BJ (cell line): Measurements from ENCODE around the gene CBFB. TPM values are rescaled to one million over a fixed set of nuclear protein-coding genes. Genes with fewer than 3 reads are reported as not detected.

Experiments
- CTCF ChIA-PET: fragments of 350-600 bp; formaldehyde crosslinking; extraction: SDS; loops from one replicate; lab custom pipeline; 2021; ENCODE audit warnings: antibody characterized with exemption, inconsistent platforms; lab: Yijun Ruan, JAX
- POLR2A ChIA-PET: fragments of 300-600 bp; sonication (Branson Sonifier 250); formaldehyde crosslinking; extraction: SDS; loops from one replicate; lab custom pipeline; 2021; ENCODE audit warnings: antibody characterized with exemption; lab: Charles Lee
- DNase-seq: peaks from one replicate; pipeline ENCODE4 v3.0.0-alpha.2; 2011; ENCODE audit warnings: low read depth
- H3K27me3 ChIP-seq: 2 replicates; pipeline ENCODE4 v1.6.0; 2011; ENCODE audit warnings: low read length; ENCODE audit not compliant: control insufficient read depth, insufficient read depth
- H3K36me3 ChIP-seq: 2 replicates; pipeline ENCODE4 v1.5.1; 2011; ENCODE audit warnings: low read length; ENCODE audit not compliant: control insufficient read depth, insufficient read depth
- H3K4me3 ChIP-seq: 2 replicates; pipeline ENCODE4 v1.5.1; 2011; ENCODE audit warnings: low read depth, mild to moderate bottlenecking, control low read depth, low read length
- polyA plus RNA-seq: library from polyadenylated mRNA; depleted of rRNA; stranded (reverse); fragments of >200 nt; gene quantifications from 2 replicates; pipeline ENCODE4 v1.2.3, GENCODE V29; 2011
- TF ChIP-seq, protein P1 (sequence below): IDR thresholded peaks from 2 replicates; pipeline ENCODE4 v1.5.1; 2011; ENCODE audit warnings: low read depth, mild to moderate bottlenecking, control low read depth, inconsistent platforms, low read length, moderate library complexity; ENCODE audit not compliant: insufficient read depth

Gene CBFB
- polyA plus RNA-seq, 1 experiment = 14.7 TPM

DNA sequence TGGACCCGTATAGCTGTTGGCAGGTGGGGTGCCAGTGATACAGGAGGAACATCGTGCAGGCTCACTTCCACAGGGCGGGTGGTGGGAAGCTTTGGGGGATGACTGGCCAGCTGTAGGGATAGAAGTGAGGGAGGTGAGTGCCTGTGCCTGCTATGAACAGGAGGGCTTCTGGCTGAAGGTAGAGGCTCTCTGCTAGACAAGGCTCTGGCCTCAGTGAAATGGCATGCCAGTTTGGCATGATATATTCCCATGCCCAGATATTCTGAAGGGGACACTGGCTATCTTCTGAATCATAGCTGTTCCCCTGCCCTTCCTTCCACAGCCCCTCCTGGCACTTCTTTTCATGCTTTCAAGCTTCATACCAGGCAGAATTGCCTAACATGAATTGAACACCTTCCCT is 99.9 kb downstream of the CBFB start:
- ChIA-PET POLR2A (no interaction called here), CTCF (interaction anchor here (0.7 to 2.7 kb wide), 8 partner anchors 9 to 233 kb away, joined by 3 to 12 read pairs (median 4); partner anchors contain the start of gene B3GNT9)
- Histone ChIP-seq H3K36me3 (peaks cover 2% of the 10 kb centered on the region; the same call in 1 of the 2 replicates), H3K4me3 (no peak overlapping the region), H3K27me3 (no peaks in the 10 kb centered on the region)
- no peak for DNase-seq
- TF ChIP-seq, protein P1, sequence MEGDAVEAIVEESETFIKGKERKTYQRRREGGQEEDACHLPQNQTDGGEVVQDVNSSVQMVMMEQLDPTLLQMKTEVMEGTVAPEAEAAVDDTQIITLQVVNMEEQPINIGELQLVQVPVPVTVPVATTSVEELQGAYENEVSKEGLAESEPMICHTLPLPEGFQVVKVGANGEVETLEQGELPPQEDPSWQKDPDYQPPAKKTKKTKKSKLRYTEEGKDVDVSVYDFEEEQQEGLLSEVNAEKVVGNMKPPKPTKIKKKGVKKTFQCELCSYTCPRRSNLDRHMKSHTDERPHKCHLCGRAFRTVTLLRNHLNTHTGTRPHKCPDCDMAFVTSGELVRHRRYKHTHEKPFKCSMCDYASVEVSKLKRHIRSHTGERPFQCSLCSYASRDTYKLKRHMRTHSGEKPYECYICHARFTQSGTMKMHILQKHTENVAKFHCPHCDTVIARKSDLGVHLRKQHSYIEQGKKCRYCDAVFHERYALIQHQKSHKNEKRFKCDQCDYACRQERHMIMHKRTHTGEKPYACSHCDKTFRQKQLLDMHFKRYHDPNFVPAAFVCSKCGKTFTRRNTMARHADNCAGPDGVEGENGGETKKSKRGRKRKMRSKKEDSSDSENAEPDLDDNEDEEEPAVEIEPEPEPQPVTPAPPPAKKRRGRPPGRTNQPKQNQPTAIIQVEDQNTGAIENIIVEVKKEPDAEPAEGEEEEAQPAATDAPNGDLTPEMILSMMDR = no peak

DNA sequence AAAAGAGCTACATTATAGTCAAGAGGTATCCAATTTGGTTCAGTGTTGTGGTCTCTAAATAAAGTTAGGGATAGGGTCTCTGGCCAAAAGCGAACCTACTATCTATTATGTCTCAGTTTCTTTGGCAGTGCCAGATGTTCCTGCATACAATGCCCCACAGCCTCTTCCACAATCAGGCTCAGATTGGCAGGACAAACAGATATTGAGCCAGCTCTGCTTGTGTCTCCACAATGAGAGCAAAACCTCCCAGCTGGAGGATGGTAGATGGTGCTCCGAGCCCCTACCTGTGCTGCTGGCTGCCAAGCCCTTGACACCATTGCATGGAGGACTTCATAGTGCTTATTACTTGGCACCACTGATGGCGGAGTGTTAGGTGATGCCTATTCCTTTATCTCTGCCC is 100.5 kb downstream of the CBFB start:
- POLR2A ChIA-PET = no interaction called here
- no peak for DNase-seq
- CTCF ChIA-PET = interaction anchor here (0.9 to 2.7 kb wide), 5 partner anchors 9 to 234 kb away, joined by 4 to 12 read pairs (median 4); partner anchors contain the start of gene B3GNT9
- H3K36me3 ChIP-seq = peaks cover 6% of the 10 kb centered on the region
- TF ChIP-seq, protein P1 = no peak
- H3K4me3 ChIP-seq = no peak overlapping the region
- no peaks in the 10 kb centered on the region for H3K27me3 ChIP-seq

DNA sequence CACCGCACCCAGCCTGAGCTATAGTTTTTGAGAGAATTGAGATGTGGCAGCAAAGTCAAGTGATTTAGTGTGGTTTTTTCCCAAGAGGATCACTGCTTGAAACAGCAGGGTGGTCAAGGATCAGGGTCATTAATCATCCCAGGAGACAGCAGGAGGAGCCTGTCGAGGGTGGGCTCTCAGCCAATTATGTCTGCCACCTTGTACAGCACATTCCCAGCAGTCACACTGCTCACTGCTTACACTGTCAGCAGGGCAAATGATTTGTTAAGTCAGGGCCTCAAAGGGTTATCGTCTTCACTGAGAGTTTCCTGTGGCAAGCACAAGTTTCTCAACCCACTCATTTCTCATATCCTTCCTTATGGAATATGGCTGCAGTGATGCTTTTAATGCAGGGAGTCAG is 108.7 kb downstream of the CBFB start:
- DNase-seq = no peak
- CTCF ChIA-PET = interaction anchor here (0.7 kb wide), 1 partner anchor 9 kb away, joined by 4 read pairs; no protein-coding TSS in a partner anchor
- POLR2A ChIA-PET = no interaction called here
- Histone ChIP-seq H3K36me3 (peaks cover 36% of the 10 kb centered on the region), H3K27me3 (no peaks in the 10 kb centered on the region), H3K4me3 (no peak overlapping the region)
- TF ChIP-seq, protein P1 = no peak

DNA sequence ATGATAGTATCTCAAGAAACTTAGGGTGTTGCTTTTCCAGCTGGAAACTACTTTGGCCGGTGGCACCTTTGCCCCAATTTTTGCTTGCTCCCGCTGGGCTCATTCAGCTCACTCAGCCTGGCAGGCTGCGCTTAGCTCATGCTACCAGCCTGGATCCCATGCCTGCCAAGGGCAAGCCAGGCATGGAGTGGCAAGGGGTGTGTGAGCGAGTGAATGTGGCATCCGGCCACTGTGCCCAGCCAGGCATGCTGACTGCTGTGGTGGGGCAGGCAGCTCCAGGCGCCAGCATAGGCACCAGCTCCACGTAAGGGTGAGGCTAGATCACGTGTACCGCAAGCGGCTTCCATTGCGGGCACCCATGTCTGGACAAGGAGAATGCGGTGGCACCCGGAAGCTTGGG is 112.4 kb downstream of the CBFB start:
- H3K36me3 ChIP-seq = peaks cover 32% of the 10 kb centered on the region
- ChIA-PET CTCF (interaction anchor here (0.6 to 3.3 kb wide), 5 partner anchors 8 to 165 kb away, joined by 3 to 21 read pairs (median 3); partner anchors contain the start of genes FBXL8 and TRADD), POLR2A (no interaction called here)
- TF ChIP-seq, protein P1 = no peak
- H3K4me3 ChIP-seq = no peak overlapping the region
- no peaks in the 10 kb centered on the region for H3K27me3 ChIP-seq
- DNase-seq = no peak

DNA sequence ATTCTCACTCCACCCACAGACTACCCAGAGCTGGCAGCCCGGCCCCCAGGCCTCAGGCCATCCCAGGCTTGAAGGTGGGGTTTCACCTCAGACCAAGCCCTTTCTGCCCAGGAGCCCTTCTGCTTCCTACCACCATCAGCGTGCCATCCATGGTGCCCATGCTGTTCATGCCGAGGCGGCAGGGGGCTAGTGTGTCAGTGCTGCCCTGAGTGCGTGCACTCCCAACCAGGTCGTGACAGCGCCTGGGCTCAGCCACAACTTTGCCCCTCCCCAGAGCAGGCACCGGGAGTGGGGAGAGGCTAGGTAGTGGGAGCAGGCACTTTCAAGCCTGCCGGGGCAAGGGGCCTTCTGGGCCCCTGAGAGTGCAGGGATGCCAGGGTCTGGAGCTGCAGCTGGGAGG is 113.4 kb downstream of the CBFB start:
- TF ChIP-seq, protein P1 = no peak
- POLR2A ChIA-PET = no interaction called here
- CTCF ChIA-PET = interaction anchor here (0.6 to 1.5 kb wide), 3 partner anchors 18 to 166 kb away, joined by 3 to 4 read pairs (median 3); partner anchors contain the start of genes FBXL8 and TRADD
- no peak for DNase-seq
- no peaks in the 10 kb centered on the region for H3K27me3 ChIP-seq
- no peak overlapping the region for H3K4me3 ChIP-seq
- H3K36me3 ChIP-seq = peaks cover 33% of the 10 kb centered on the region
